Raji (cell line): ENCODE measurements around the gene CACNA1B.

ENCODE experiments used
- POLR2A ChIP-seq: IDR thresholded peaks from 2 replicates; pipeline ENCODE4 v1.6.1; 2011; ENCODE audit warnings: low read depth, low read length, control low read depth; ENCODE audit not compliant: insufficient read depth

Gene CACNA1B

DNA sequence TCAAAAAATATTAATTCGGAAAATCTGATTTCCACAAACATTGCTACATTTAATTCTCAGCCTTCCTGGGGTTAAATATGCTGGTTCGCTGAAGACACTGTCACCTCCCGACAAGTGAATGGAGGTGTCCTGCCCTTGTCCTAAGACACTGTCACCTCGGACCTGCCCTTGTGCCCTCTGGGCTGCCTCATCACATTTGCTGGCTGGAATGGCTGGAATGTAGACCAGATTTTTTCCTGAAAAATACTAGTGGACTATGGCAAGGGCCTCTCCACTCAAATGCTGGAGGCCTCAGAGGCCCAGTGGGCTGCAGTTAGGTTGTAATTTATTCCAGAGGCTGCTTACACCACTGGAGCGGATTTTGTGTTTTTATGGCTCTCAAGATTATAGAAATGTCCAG is 28.2 kb downstream of the CACNA1B start:
- no peak for TF ChIP-seq POLR2A

DNA sequence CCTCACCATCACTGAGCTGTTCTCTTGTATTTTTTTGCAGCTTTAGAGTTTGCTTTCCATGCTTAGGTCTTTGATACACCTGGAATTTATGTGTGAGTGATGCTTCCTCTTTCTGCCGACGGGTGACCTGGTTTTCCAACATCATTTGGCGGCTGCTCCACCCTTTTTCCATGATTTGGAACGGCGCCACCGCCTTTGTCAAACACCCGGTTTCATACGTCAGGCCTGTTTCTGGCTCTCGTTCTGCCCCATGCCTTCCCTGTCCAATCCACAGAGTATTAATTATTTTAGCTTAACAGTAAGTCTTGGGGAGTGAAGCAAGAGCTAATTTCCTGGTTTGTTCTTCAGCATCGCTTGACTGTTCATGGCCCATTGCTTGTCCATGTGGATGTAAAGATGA is 30.2 kb downstream of the CACNA1B start:
- no peak for TF ChIP-seq POLR2A

DNA sequence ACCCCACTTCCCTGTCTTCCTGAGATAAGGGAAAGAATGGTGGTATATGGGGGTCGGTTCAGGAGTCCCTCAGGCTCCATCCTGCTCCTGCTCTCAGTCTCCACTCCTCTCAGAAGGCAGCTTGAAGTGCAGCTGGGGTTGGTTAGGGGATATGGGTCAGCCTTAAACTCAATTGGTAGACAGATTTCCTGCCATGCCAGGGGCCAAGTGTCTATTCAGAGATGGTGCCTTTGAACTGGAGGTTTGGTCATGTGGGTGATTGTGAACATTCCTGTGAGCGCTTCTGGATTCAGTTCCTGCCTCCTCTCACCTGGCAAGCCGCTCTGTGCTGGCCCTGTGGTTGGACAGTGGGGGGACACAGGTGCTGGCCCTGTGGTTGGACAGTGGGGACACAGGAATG is 35.1 kb downstream of the CACNA1B start:
- no peak for TF ChIP-seq POLR2A

- TF ChIP-seq POLR2A: no peak
Measured at GRCh38 chr9:137913132-137913531, 35.5 kb downstream of the CACNA1B start.

- TF ChIP-seq POLR2A: no peak
Measured at GRCh38 chr9:137913771-137914767, 36.5 kb downstream of the CACNA1B start.

- TF ChIP-seq POLR2A: no peak
Measured at GRCh38 chr9:137916540-137916939, 39.0 kb downstream of the CACNA1B start.

DNA sequence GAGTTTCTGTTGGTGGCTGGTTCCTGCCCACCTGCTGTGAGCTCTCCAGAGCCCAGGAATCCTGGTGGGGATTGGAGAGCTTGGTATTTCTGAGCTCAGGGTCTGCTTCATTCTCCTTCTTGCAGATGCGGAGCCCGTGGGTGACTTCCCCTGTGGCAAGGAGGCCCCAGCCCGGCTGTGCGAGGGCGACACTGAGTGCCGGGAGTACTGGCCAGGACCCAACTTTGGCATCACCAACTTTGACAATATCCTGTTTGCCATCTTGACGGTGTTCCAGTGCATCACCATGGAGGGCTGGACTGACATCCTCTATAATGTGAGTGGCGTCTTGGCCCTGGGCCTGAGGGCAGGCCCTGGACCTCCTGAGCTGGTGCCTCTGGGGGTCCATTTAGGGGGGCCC is 39.5 kb downstream of the CACNA1B start:
- no peak for TF ChIP-seq POLR2A

DNA sequence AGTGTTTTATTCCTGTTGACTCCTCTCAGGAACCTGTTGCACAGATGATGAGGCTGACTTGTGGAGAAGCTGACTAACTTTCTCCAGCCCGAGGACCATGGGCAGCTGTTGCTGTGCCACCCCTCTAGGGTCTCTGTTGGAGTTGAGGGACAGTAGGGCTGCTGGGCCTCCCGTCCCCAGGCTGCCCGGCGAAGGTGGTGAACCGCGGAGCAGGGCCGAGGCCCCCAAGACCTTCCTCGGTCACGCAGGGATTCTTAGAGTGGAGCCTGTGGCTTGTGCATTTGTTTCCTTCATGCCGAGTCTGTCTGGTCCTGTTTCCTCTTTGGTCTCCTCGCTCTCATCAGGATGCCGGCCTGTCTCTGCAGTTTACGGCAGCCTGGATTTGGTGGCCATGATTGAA is 40.2 kb downstream of the CACNA1B start:
- TF ChIP-seq POLR2A: no peak

DNA sequence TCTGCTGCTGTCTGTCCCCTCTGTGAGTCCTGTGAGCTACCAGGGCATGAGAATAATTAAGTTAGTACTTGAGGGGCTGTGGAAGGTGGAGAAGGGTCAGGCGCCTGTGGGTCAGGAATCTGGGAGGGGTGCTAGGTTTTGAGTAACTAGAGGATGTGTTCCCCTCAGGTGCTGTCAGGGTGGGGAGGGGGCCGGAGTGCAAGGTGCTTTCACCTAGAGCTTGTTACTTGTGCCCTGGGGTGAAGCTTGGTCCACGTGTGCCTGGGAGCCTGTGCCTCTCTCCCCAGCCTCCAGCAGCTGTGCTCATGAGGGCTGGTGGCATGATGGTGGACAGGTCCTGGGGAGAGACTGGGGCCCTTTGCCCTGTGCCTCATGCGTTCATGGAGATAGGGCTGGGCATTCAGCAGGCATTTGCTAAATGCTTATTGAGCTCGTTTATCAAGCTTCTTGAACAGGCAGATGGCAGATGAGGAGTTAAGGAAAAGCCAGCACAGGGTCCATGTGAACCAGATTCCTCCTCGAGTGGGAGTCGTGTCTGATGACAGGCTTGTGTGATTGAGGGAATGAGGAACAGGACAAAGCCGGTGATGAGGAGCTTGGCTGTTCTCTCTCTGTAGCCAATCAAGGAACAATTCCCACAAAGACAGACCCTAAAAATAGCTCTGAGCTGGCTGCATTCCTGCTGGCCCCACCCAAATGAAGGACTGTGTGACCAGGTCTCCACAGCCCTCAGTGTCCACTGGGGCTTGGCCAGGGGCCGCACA is 40.9 kb downstream of the CACNA1B start:
- TF ChIP-seq POLR2A: no peak

DNA sequence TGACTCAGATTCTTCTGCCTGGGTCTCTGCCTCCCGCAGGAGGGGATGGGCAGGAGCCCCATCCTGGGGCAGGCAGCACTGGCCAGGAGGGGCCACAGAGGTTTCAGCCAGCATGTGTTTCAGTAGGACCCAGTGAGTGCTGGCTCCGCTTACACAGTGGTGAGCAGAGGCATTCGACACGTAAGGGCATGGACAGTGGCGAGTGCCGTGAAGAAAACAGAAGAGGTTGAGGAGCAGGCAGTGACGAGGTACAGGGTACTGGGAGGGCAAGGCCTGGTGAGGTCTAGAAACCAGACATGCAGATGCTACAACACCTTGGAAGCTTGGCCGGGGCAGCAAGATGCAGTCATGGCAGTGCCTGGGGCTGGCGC is 41.5 kb downstream of the CACNA1B start:
- no peak for TF ChIP-seq POLR2A

DNA sequence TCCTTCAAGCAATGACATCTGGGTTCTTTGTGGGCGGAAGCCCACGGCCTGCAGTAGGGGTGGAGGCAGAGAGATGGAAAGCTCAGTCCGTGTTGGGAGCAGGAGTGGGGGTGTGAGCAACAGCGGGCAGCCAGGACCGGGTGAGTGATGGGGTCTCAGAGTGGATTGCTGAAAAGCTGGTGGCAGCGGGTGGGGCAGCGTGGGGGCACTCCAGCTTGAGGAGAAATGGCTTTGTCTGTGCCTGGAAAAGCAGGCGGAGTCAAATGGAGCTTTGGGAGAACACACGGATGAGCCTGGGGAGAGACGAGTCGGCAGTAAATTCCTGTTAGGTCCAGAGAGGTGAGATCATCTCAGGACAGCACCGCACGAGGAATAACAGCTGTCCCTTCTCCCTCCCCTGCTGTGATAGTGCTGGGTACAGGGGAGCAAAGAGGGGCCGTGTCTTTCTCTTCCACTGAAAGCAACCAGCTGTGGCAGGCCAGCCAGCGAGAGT is 42.1 kb downstream of the CACNA1B start:
- no peak for TF ChIP-seq POLR2A

DNA sequence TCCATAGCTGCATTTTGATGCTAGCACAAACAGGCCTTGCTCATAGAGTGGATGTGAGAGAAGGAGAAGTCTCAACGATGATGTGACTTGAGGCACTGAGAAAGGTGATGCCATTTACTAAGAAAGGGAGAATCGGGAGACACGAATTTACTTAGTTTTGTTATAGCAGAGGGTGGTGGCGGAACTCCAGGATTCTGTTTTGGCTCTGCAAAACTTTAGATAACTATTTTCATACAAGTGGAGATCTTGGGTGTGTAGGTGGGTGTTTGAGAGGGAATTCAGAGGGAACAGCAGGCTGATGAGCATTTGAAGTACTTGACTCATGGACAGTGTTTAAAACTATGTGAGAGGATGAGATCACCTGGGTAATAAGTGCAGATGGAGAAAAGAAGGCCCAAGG is 43.2 kb downstream of the CACNA1B start:
- no peak for TF ChIP-seq POLR2A

- TF ChIP-seq POLR2A: no peak
Measured at GRCh38 chr9:137924169-137924568, 46.6 kb downstream of the CACNA1B start.

- no peak for TF ChIP-seq POLR2A
Measured at GRCh38 chr9:137924761-137925369, 47.3 kb downstream of the CACNA1B start.

DNA sequence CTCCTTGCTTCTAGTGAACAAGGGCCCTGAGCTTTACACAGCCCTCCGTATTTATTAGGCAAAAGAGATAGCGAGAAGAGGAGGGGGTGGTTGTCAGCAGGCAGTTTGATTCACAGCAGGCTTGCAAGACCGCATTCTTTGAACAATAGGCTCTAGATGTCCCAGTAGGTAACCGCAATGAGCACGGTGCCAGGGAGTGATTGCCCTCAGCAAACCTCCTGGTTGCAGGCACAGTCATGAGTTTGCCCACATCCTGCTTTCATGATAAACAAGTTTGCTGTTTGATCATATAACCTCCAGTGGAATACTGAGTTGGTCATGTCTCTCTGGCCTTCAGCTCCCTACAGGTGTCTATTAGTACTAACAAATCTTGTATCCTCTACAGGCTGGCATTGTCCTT is 66.1 kb downstream of the CACNA1B start:
- no peak for TF ChIP-seq POLR2A
